MM.1S (cell line): ENCODE data around the gene SLC37A2.

Source experiments
- EZH2 ChIP-seq: fragments of 300-600 bp; sonication (generic); optimal IDR thresholded peaks from 2 replicates; pipeline ENCODE3; 2017; ENCODE audit warnings: low read depth, mild to moderate bottlenecking, antibody characterized with exemption, low read length, mixed read lengths
- TF ChIP-seq, protein P1 (sequence below): fragments of 300-600 bp; sonication (generic); IDR thresholded peaks from 2 replicates; pipeline ENCODE4 v1.5.1; 2016; ENCODE audit warnings: antibody characterized with exemption, low read length, mixed read lengths

DNA sequence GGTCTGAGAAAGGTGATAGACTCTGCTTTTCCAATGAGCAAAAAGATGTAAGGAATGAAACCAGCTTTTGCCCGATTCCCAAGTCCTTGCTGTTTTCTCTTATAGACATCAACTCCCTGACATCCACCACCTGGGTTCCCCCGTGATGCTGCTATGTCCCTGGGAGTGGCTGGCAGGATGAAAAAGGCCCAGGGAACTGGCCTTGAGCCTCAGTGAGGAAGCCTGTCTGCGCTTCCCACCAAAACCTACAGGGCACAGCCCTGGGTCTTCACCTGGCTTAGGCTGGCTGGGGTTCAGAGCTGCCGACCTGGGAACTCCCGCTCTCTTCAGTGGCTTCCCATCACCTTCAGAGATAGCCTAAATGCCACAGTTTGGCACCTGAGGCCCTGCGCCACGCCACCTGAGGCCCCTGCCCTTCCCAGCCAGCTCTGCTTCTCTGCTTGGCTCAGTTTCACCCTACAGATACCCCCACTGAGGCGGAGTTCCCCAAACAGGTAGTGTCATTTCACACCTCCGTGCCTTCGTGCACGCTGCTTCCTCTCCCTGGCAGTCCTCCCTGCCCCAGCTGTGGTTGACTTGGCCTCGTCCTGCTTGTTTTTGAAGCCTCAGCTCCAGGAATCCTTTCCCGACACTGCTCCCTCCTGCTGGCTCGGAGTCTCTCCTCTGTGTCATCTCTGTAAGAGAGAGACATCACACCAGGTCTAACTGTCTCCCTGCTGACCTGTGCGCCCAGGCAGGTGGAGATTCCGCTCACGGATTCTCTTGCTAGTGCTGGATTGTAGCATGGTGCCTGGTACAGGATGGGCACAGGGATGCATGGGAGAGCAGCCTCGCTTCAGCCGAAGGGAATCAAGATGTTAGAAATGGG, 10.7 kb downstream of the SLC37A2 start:
- TF ChIP-seq EZH2 = no peak
- TF ChIP-seq, protein P1, sequence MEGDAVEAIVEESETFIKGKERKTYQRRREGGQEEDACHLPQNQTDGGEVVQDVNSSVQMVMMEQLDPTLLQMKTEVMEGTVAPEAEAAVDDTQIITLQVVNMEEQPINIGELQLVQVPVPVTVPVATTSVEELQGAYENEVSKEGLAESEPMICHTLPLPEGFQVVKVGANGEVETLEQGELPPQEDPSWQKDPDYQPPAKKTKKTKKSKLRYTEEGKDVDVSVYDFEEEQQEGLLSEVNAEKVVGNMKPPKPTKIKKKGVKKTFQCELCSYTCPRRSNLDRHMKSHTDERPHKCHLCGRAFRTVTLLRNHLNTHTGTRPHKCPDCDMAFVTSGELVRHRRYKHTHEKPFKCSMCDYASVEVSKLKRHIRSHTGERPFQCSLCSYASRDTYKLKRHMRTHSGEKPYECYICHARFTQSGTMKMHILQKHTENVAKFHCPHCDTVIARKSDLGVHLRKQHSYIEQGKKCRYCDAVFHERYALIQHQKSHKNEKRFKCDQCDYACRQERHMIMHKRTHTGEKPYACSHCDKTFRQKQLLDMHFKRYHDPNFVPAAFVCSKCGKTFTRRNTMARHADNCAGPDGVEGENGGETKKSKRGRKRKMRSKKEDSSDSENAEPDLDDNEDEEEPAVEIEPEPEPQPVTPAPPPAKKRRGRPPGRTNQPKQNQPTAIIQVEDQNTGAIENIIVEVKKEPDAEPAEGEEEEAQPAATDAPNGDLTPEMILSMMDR = no peak
